Measurements from ENCODE around the gene SPTBN4.

The SPTBN4 gene

DNA sequence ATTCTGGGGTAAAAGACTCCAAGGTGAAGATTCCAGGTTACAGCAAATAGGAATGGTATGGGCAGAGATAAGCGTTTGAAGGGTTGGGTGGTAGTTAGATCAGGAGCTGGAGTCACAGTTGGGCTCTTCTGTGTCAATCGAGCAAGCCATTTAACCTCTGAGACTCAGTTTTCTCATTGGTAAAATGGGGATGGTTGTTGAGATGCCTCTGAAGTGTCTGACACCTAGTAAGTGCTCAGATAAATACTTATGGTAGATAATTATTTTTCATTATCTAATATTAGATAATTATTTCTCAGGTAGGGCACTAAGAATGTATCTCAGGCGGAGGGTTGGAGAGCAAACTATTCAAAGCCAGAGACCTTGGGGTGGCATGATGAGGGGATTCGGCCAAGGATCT lies 142.2 kb downstream of the SPTBN4 start:
- H3K9me3 Mint-ChIP-seq = no peaks in the 10 kb centered on the region
- peak overlapping the region; percentile 85 for H3K4me3 Mint-ChIP-seq
- H3K4me1 Mint-ChIP-seq (ENCODE audit: low read depth) = peaks cover 48% of the 10 kb centered on the region
- peaks cover 2% of the 10 kb centered on the region for H3K36me3 Mint-ChIP-seq (ENCODE audit: low read depth)
- H3K27ac Mint-ChIP-seq = peak overlapping the region; percentile 92
- DNase-seq (ENCODE audit: low spot score) = no peak
- no peaks in the 10 kb centered on the region for H3K27me3 Mint-ChIP-seq (ENCODE audit: low read depth)

DNA sequence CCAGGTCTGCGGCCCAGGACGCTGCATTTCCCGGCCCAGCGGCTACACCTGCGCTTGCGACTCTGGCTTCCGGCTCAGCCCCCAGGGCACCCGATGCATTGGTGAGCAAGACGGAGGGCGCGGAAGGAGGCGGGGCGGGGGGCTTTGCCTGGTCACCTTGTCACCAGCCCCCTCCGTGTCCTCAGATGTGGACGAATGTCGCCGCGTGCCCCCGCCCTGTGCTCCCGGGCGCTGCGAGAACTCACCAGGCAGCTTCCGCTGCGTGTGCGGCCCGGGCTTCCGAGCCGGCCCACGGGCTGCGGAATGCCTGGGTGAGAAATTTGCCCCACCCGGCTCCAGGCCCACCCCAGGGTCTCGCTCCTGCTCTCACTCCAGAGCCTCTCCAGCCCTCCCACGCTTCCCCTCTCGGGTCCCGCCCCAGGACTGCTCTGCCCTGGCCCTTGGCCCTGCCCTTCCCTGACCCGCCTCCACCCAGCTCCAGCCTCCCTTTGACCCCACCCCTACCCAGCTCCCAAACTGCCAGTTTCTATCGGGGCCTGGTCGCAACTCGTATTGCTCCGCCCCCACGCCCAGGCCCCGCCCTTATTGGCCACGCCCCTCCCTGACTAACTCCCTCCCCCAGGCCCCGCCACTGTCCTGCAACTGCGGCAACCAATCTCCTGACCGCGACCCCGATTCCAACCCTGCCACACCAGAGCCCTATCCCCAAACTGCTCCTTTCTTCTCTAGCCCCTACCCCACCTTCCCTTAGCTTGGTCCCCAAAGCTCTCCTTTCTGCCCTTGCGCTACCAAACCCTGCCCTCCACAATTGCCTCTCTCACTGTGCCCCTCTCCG lies 143.0 kb downstream of the SPTBN4 start:
- Mint-ChIP-seq H3K9me3 (no peaks in the 10 kb centered on the region), H3K4me3 (peak overlapping the region; percentile 85), H3K27ac (peak overlapping the region; percentile 92), H3K27me3 (ENCODE audit: low read depth) (no peaks in the 10 kb centered on the region), H3K4me1 (ENCODE audit: low read depth) (peaks cover 44% of the 10 kb centered on the region), H3K36me3 (ENCODE audit: low read depth) (peaks cover 2% of the 10 kb centered on the region)
- DNase-seq (ENCODE audit: low spot score) = peak; percentile 92

DNA sequence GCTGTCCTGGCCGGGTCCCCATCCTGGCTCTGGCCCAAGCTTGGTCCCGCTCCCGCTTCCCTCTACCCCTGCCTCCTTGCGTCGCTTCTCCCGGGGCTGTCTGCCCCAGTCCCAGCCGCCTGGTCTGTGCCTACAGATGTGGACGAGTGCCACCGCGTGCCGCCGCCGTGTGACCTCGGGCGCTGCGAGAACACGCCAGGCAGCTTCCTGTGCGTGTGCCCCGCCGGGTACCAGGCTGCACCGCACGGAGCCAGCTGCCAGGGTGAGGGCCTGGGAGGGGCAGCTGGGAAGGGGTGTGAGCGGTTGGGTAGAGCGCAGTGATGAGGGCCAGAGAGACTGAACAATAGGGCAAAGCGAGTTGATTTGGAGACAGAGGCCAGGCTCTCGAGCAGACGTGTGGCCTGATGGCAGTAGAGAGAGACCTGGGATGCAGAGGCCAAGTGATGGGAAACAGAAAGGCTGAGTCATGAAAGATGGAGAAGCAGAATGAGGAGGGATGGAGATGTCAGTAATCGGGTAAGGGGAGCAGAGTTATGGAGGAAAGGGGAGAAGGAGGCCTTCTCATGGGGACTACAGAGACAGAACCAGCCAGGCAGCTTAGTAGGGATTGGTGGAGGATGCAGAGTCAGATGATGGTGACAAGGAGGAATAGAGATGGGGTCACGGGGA lies 143.7 kb downstream of the SPTBN4 start:
- DNase-seq (ENCODE audit: low spot score) = peak; percentile 52
- H3K9me3 Mint-ChIP-seq = no peaks in the 10 kb centered on the region
- peaks cover 44% of the 10 kb centered on the region for H3K4me1 Mint-ChIP-seq (ENCODE audit: low read depth)
- no peaks in the 10 kb centered on the region for H3K27me3 Mint-ChIP-seq (ENCODE audit: low read depth)
- H3K4me3 Mint-ChIP-seq = peak overlapping the region; percentile 85
- H3K27ac Mint-ChIP-seq = peak overlapping the region; percentile 92
- peaks cover 2% of the 10 kb centered on the region for H3K36me3 Mint-ChIP-seq (ENCODE audit: low read depth)

- H3K9me3 Mint-ChIP-seq = no peaks in the 10 kb centered on the region
- peaks cover 2% of the 10 kb centered on the region for H3K36me3 Mint-ChIP-seq (ENCODE audit: low read depth)
- peaks cover 47% of the 10 kb centered on the region for H3K4me1 Mint-ChIP-seq (ENCODE audit: low read depth)
- H3K27me3 Mint-ChIP-seq (ENCODE audit: low read depth) = no peaks in the 10 kb centered on the region
- no peak for DNase-seq (ENCODE audit: low spot score)
- H3K27ac Mint-ChIP-seq = peak overlapping the region; percentile 92
- H3K4me3 Mint-ChIP-seq = peak overlapping the region; percentile 85
These were observed 144.3 kb downstream of the SPTBN4 start for GRCh38 chr19:40611096-40611495.

- peaks cover 42% of the 10 kb centered on the region for H3K4me1 Mint-ChIP-seq (ENCODE audit: low read depth)
- H3K36me3 Mint-ChIP-seq (ENCODE audit: low read depth) = peaks cover 2% of the 10 kb centered on the region
- no peaks in the 10 kb centered on the region for H3K9me3 Mint-ChIP-seq
- peak overlapping the region; percentile 50 for H3K27ac Mint-ChIP-seq
- no peaks in the 10 kb centered on the region for H3K27me3 Mint-ChIP-seq (ENCODE audit: low read depth)
- peak overlapping the region; percentile 24 for H3K4me3 Mint-ChIP-seq
- no peak for DNase-seq (ENCODE audit: low spot score)
These were observed 145.3 kb downstream of the SPTBN4 start for GRCh38 chr19:40611900-40612698.

DNA sequence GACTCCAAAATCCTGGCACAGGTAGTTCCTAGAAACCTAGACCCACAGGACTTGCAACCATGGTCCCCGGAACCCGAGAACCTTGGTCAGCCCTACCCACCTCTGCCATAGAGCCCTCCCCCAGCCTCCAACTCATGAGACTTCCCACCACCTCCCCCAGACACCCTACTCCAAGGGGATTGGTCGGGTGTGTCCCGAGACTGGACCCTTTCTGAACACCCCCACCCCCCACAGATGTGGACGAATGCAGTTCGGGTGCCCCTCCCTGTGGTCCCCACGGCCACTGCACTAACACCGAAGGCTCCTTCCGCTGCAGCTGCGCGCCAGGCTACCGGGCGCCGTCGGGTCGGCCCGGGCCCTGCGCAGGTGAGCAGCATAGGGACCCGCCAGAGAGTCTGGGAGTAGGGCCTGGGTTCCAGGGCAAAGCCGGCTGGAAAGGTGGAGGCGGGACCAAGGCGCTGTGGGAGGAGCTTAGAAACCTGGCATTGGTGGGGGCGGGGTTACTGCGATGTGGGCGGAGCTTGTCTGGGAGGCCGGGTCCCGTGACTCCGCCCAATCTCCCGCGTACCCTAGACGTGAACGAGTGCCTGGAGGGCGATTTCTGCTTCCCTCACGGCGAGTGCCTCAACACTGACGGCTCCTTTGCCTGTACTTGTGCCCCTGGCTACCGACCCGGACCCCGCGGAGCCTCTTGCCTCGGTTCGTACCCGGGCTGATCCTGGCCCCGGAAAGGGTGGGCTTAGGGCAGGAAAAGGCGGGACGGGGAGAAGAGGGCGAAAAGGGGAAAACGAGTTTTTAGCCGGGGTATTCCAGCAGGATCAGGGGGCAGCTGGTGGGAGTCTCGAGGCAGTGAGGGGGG lies 146.3 kb downstream of the SPTBN4 start:
- peak; percentile 67 for DNase-seq (ENCODE audit: low spot score)
- Mint-ChIP-seq H3K4me1 (ENCODE audit: low read depth) (peaks cover 38% of the 10 kb centered on the region), H3K27ac (peak overlapping the region; percentile 95), H3K27me3 (ENCODE audit: low read depth) (no peaks in the 10 kb centered on the region), H3K9me3 (no peaks in the 10 kb centered on the region), H3K36me3 (ENCODE audit: low read depth) (peaks cover 2% of the 10 kb centered on the region), H3K4me3 (peak overlapping the region; percentile 93)

- Mint-ChIP-seq H3K4me1 (ENCODE audit: low read depth) (peaks cover 35% of the 10 kb centered on the region), H3K9me3 (no peaks in the 10 kb centered on the region), H3K27ac (peak overlapping the region; percentile 95), H3K36me3 (ENCODE audit: low read depth) (peaks cover 2% of the 10 kb centered on the region), H3K4me3 (peak overlapping the region; percentile 93), H3K27me3 (ENCODE audit: low read depth) (no peaks in the 10 kb centered on the region)
- DNase-seq (ENCODE audit: low spot score) = peak; percentile 85
These were observed 147.2 kb downstream of the SPTBN4 start for GRCh38 chr19:40613690-40614621.

- DNase-seq (ENCODE audit: low spot score) = peak; percentile 91
- peak overlapping the region; percentile 95 for H3K27ac Mint-ChIP-seq
- peaks cover 31% of the 10 kb centered on the region for H3K4me1 Mint-ChIP-seq (ENCODE audit: low read depth)
- no peaks in the 10 kb centered on the region for H3K27me3 Mint-ChIP-seq (ENCODE audit: low read depth)
- peaks cover 5% of the 10 kb centered on the region for H3K36me3 Mint-ChIP-seq (ENCODE audit: low read depth)
- H3K9me3 Mint-ChIP-seq = no peaks in the 10 kb centered on the region
- H3K4me3 Mint-ChIP-seq = peak overlapping the region; percentile 93
These were observed 148.0 kb downstream of the SPTBN4 start for GRCh38 chr19:40614622-40615411.

- Mint-ChIP-seq H3K27ac (no peak overlapping the region), H3K27me3 (ENCODE audit: low read depth) (no peaks in the 10 kb centered on the region)
These were observed 149.4 kb downstream of the SPTBN4 start for GRCh38 chr19:40616178-40616577.

GRCh38 chr19:40616941-40617340 lies 150.1 kb downstream of the SPTBN4 start:
- Mint-ChIP-seq H3K9me3 (no peaks in the 10 kb centered on the region), H3K27me3 (ENCODE audit: low read depth) (no peaks in the 10 kb centered on the region), H3K4me1 (ENCODE audit: low read depth) (peaks cover 16% of the 10 kb centered on the region), H3K27ac (no peak overlapping the region), H3K36me3 (ENCODE audit: low read depth) (peaks cover 11% of the 10 kb centered on the region), H3K4me3 (no peak overlapping the region)
- DNase-seq (ENCODE audit: low spot score) = no peak

More at GRCh38 chr19:40616178-40616577, 149.4 kb downstream of the SPTBN4 start:
- peaks cover 8% of the 10 kb centered on the region for H3K36me3 Mint-ChIP-seq (ENCODE audit: low read depth)
- H3K4me3 Mint-ChIP-seq = no peak overlapping the region
- no peak for DNase-seq (ENCODE audit: low spot score)
- H3K9me3 Mint-ChIP-seq = no peaks in the 10 kb centered on the region
- peaks cover 19% of the 10 kb centered on the region for H3K4me1 Mint-ChIP-seq (ENCODE audit: low read depth)

GRCh38 chr19:40617961-40618360 lies 151.2 kb downstream of the SPTBN4 start:
- Mint-ChIP-seq H3K9me3 (no peaks in the 10 kb centered on the region), H3K4me3 (no peak overlapping the region), H3K27ac (no peak overlapping the region), H3K27me3 (ENCODE audit: low read depth) (no peaks in the 10 kb centered on the region), H3K4me1 (ENCODE audit: low read depth) (peaks cover 12% of the 10 kb centered on the region), H3K36me3 (ENCODE audit: low read depth) (peaks cover 9% of the 10 kb centered on the region)
- DNase-seq (ENCODE audit: low spot score) = no peak
